OCI-LY1 (cell line): ENCODE measurements around the gene DENND4A.

ENCODE experiments used
- CTCF ChIP-seq: fragments of 200-600 bp; sonication (generic), shearing (Covaris generic); IDR thresholded peaks from 2 replicates; pipeline ENCODE4 v1.5.1; 2017; ENCODE audit warnings: mild to moderate bottlenecking, antibody characterized with exemption, low read length, moderate library complexity, mixed read lengths
- EZH2 ChIP-seq: fragments of 200-600 bp; sonication (generic), shearing (Covaris generic); IDR thresholded peaks from 2 replicates; pipeline ENCODE4 v1.8.0; 2017; ENCODE audit warnings: borderline replicate concordance, mixed run types, mild to moderate bottlenecking, antibody characterized with exemption, low read length, moderate library complexity, mixed read lengths

GRCh38 chr15:65778269-65778668 is 13.8 kb downstream of the DENND4A start:
- no peak for TF ChIP-seq EZH2
- TF ChIP-seq CTCF = no peak
